ENCODE data around the gene GRM7.

- TF ChIP-seq, protein P1, sequence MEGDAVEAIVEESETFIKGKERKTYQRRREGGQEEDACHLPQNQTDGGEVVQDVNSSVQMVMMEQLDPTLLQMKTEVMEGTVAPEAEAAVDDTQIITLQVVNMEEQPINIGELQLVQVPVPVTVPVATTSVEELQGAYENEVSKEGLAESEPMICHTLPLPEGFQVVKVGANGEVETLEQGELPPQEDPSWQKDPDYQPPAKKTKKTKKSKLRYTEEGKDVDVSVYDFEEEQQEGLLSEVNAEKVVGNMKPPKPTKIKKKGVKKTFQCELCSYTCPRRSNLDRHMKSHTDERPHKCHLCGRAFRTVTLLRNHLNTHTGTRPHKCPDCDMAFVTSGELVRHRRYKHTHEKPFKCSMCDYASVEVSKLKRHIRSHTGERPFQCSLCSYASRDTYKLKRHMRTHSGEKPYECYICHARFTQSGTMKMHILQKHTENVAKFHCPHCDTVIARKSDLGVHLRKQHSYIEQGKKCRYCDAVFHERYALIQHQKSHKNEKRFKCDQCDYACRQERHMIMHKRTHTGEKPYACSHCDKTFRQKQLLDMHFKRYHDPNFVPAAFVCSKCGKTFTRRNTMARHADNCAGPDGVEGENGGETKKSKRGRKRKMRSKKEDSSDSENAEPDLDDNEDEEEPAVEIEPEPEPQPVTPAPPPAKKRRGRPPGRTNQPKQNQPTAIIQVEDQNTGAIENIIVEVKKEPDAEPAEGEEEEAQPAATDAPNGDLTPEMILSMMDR (IDR thresholded peaks at IDR 0.05), result no peak
- TF ChIP-seq POLR2A (IDR thresholded peaks at IDR 0.05), result no peak
These were observed 39.5 kb upstream of the GRM7 start for GRCh38 chr3:6821411-6821810.
